ENCODE results near the gene RPGRIP1.
"Not testable (repeated sequence)": the region's sequence is repeated elsewhere in the genome, so short reads cannot be mapped to it uniquely, and the experiment has no call there.

RPGRIP1 gene

GRCh38 chr14:21302013-21302835, 22.3 kb downstream of the RPGRIP1 start:
- no peak for DNase-seq

DNA sequence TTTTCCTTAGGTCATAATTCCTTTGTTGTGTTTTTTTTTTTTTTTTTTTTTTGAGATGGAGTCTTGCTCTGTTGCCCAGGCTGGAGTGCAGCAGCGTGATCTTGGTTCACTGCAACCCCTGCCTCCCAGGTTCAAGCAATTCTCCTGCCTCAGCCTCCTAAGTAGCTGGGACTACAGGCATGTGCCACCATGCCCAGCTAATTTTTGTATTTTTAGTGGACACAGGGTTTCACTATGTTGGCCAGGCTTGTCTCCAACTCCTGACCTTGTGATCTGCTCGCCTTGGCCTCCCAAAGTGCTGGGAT, 22.9 kb downstream of the RPGRIP1 start:
- not testable (repeated sequence) for DNase-seq

DNA sequence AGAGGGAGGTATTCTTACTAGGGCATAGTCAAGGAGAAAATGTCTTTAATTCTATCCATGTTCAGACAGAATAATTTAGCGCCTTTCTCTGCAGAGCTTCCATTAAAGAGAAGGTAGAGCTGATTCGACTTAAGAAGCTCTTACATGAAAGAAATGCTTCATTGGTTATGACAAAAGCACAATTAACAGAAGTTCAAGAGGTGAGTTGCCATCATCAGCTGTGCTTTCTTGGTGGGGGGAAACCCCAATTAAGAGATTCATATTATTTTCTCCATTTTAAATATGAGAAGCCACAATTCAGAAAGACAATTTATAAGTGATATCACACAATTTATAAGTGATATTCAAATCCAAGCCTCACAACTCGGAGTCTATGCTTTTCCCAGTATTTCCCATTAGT, 27.8 kb downstream of the RPGRIP1 start:
- no peak for DNase-seq

GRCh38 chr14:21308132-21308478, 28.2 kb downstream of the RPGRIP1 start:
- no peak for DNase-seq

DNA sequence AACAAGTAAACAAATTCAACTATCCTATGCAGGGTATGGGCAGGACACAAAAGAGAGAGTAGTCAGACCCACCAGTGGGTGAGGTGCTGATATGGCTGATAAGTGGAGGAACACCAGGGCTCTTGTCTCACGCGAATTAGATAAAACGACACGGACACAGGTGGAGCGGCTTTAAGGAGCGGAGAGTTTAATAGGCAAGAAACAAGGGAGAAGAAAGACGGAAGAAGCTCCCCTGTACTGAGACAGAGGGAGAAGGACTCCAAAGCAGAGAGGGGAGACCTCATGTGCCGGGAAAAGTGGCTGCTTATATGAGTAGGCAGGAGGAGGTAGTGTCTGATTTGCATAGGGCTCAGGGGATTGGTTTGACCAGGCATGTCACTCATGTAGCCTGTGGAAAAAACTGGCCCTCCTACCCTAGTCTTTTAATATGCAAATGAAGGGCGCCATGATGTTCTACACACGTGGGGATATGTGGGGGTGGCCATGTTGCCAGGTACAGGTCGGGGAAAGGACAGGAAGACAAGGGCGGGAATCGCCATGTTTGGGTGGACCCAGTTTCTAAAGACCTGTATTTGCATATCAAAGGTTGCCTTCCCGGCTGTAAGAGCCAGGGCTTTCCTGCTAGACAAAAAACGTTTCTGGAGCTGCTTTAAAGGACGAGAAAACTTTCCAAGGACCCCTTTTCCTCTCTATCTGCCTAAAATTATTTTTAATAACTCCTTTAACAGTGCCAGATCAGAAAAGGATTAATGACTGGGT, 28.8 kb downstream of the RPGRIP1 start:
- DNase-seq: peak; percentile 38

GRCh38 chr14:21309238-21309636, 29.4 kb downstream of the RPGRIP1 start:
- DNase-seq: no peak

- DNase-seq: no peak
Observed at GRCh38 chr14:21309956-21310355, 30.1 kb downstream of the RPGRIP1 start.

DNA sequence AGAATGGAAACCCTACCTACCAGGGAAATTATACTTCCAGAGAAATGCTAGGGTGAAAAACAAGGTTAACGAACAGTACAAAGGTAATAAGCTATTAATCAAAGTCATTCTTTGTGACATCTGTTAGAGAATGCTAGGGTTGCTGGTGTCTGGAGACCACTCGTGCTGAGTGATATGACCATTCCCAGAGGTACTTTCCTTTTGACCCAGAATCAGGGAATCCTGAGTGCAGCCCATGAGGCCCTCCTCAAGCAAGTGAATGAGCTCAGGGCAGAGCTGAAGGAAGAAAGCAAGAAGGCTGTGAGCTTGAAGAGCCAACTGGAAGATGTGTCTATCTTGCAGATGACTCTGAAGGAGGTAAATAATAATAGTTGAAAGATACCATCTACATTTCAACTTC, 31.7 kb downstream of the RPGRIP1 start:
- DNase-seq: no peak

GRCh38 chr14:21313512-21313911, 33.6 kb downstream of the RPGRIP1 start:
- DNase-seq: no peak

DNA sequence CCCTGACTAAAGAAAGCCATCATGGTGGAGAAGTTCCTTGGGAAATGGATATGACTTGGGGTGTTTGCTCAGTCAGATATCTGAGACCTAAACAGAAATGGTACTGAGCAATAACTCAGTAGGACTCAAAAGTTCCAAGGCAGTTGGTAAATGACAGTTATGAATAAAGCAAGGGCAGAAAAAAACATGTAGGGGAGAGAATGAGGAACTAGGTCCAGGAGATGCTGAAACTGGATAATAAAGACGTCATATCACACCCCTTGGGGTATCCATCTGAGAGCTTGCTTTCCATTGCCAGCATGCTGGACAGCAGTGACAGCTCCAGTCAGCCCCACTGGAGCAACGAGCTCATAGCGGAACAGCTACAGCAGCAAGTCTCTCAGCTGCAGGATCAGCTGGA, 37.5 kb downstream of the RPGRIP1 start:
- no peak for DNase-seq

DNA sequence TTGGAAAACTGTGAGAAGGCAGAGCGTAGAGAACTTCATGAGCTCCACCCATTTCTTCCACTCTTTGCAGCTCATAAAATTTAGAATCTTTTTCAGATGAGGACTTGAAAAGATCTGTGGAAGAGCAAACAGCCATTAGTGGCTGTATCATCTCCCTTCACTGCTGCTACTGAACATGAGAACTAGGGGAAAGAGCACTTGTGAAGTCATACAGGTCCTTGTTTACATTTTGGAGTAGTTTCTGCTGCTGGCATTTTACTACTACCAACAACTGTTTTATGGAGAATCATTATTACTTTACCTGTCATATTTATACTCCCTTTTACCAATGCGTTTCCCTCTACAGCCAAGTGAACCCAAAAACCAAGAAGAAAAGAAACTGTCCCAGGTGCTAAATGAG, 41.0 kb downstream of the RPGRIP1 start:
- no peak for DNase-seq

- DNase-seq: no peak
Observed at GRCh38 chr14:21322716-21323115, 42.8 kb downstream of the RPGRIP1 start.

- no peak for DNase-seq
Observed at GRCh38 chr14:21326972-21327371, 47.1 kb downstream of the RPGRIP1 start.

Measured in fibroblast of skin of back (primary cell).